HepG2 (cell line): ENCODE measurements around the gene CLASP1. TPM values are rescaled to one million over a fixed set of nuclear protein-coding genes. Genes with fewer than 3 reads are reported as not detected.

Source experiments
- ATAC-seq: fragments of 200-7000 bp; cut with Tn5 transposase; 3 replicates; pipeline ENCODE4 v1.9.1; 2020; ENCODE audit warnings: mild to moderate bottlenecking, moderate library complexity
- BruUV-seq: library from RNA; stranded (reverse); fragments of 400-500 nt; replicated peaks from 2 replicates; lab custom pipeline; 2021; lab: Mats Ljungman, UMichigan
- CTCF ChIA-PET: fragments of 300-600 bp; formaldehyde crosslinking; extraction: SDS; loops from one replicate; lab custom pipeline; 2021; ENCODE audit warnings: low total read pairs, inconsistent platforms, low intra/inter-chr PET ratio; lab: Yijun Ruan, JAX
- POLR2A ChIA-PET: fragments of 350-600 bp; sonication (Branson Sonifier 250); formaldehyde crosslinking; loops from one replicate; lab custom pipeline; 2020; ENCODE audit warnings: antibody characterized with exemption, inconsistent platforms; lab: Yijun Ruan, JAX
- DNase-seq: peaks from one replicate; pipeline ENCODE4 v3.0.0-alpha.2; 2015; ENCODE audit warnings: low spot score
- FAIRE-seq: peaks from 3 replicates; lab custom pipeline; 2011; peaks lifted over from hg19 to GRCh38; lab: Jason Lieb, UNC
- H2AFZ ChIP-seq: one replicate; pipeline ENCODE4 v1.6.1; 2011; ENCODE audit warnings: low read length, inconsistent platforms
- H3K27ac ChIP-seq: fragments of 300-600 bp; 3 replicates; pipeline ENCODE4 v1.8.0; 2011; ENCODE audit warnings: mixed run types, mild to moderate bottlenecking, mixed read lengths, low read length, inconsistent platforms; ENCODE audit not compliant: insufficient read depth; ENCODE audit errors: extremely low read length
- H3K27me3 ChIP-seq, 2 experiments: fragments of 200-600 bp in 1 of 2; 2 replicates in 1 of 2; 3 replicates in 1 of 2; pipeline versions ENCODE4 v1.6.0 to v1.8.0; 2011; ENCODE audit warnings: low read length in 2 of 2, mild to moderate bottlenecking in 2 of 2, moderate library complexity in 2 of 2, inconsistent platforms in 1 of 2; ENCODE audit not compliant: insufficient read depth in 2 of 2, control insufficient read depth in 1 of 2
- H3K36me3 ChIP-seq, 2 experiments: fragments of 200-600 bp in 1 of 2; replicated peaks in 1 of 2; 2 replicates in 1 of 2; 3 replicates in 1 of 2; pipeline versions ENCODE4 v1.5.1 to v1.8.0; 2011; ENCODE audit warnings: low read length in 2 of 2, inconsistent platforms in 1 of 2; ENCODE audit not compliant: insufficient read depth in 2 of 2, control insufficient read depth in 1 of 2
- H3K4me1 ChIP-seq: 2 replicates; pipeline ENCODE4 v1.5.1; 2012; ENCODE audit warnings: low read length, inconsistent platforms; ENCODE audit not compliant: insufficient read depth
- H3K4me2 ChIP-seq: 2 replicates; pipeline ENCODE4 v1.6.0; 2011; ENCODE audit warnings: low read depth, low read length, inconsistent platforms
- H3K4me3 ChIP-seq, 3 experiments: fragments of 200-600 bp in 1 of 3; sonication (generic), shearing (Covaris generic) in 1 of 3; replicated peaks in 1 of 3; 2 replicates each; pipeline ENCODE4 v1.5.1; 2011 to 2016; ENCODE audit warnings: low read length in 3 of 3, inconsistent platforms in 2 of 3, low read depth in 2 of 3, mild to moderate bottlenecking in 2 of 3, control low read depth in 1 of 3, mixed read lengths in 1 of 3; ENCODE audit not compliant: insufficient read depth in 1 of 3
- H3K79me2 ChIP-seq: one replicate; pipeline ENCODE4 v1.6.1; 2011; ENCODE audit warnings: low read length, inconsistent platforms; ENCODE audit not compliant: insufficient read depth
- H3K9ac ChIP-seq: 2 replicates; pipeline ENCODE4 v1.6.0; 2011; ENCODE audit warnings: mild to moderate bottlenecking, low read depth, low read length, inconsistent platforms; ENCODE audit not compliant: insufficient read depth
- H3K9me3 ChIP-seq: 2 replicates; pipeline ENCODE4 v1.5.1; 2012; ENCODE audit warnings: mild to moderate bottlenecking, low read length
- H4K20me1 ChIP-seq: 2 replicates; pipeline ENCODE4 v1.6.0; 2011; ENCODE audit warnings: inconsistent platforms, mild to moderate bottlenecking, low read length, moderate library complexity; ENCODE audit not compliant: insufficient read depth
- AKAP8 ChIP-seq: sonication (generic); formaldehyde crosslinking; IDR thresholded peaks from 2 replicates; pipeline ENCODE4 v1.5.1; 2020; ENCODE audit warnings: mild to moderate bottlenecking, missing genetic modification reagents
- ATAD3A ChIP-seq: sonication (generic); formaldehyde crosslinking; IDR thresholded peaks from 2 replicates; pipeline ENCODE4 v1.4.0; 2020; ENCODE audit warnings: missing genetic modification reagents
- HNF1B ChIP-seq: sonication (generic); formaldehyde crosslinking; IDR thresholded peaks from 2 replicates; pipeline ENCODE4 v1.5.1; 2020; ENCODE audit warnings: mild to moderate bottlenecking, moderate library complexity, missing genetic modification reagents
- HNRNPK ChIP-seq: fragments of 200-400 bp; formaldehyde crosslinking; IDR thresholded peaks from 2 replicates; pipeline ENCODE4 v1.6.1; 2018; ENCODE audit warnings: low read length, low read depth, moderate library complexity, mild to moderate bottlenecking; ENCODE audit not compliant: poor library complexity, severe bottlenecking
- JUN ChIP-seq: sonication (generic); formaldehyde crosslinking; IDR thresholded peaks from 2 replicates; pipeline ENCODE4 v1.4.0; 2020; ENCODE audit warnings: mild to moderate bottlenecking, missing genetic modification reagents
- KLF11 ChIP-seq: IDR thresholded peaks from 2 replicates; pipeline ENCODE4 v1.6.1; 2016; ENCODE audit warnings: missing compliant biosample characterization
- RAD51 ChIP-seq: fragments of 450-650 bp; IDR thresholded peaks from 2 replicates; pipeline ENCODE4 v1.6.1; 2016; ENCODE audit warnings: borderline replicate concordance
- RNF219 ChIP-seq: sonication (generic); formaldehyde crosslinking; IDR thresholded peaks from 2 replicates; pipeline ENCODE4 v1.5.0; 2020; ENCODE audit warnings: mild to moderate bottlenecking, missing genetic modification reagents
- SOX6 ChIP-seq, 2 experiments: fragments of 450-650 bp in 1 of 2; sonication (generic) in 1 of 2; formaldehyde crosslinking in 1 of 2; IDR thresholded peaks; 2 replicates each; pipeline versions ENCODE4 v1.4.0 to v1.6.1; 2017 to 2020; ENCODE audit warnings: antibody characterized with exemption in 1 of 2, mild to moderate bottlenecking in 1 of 2, missing genetic modification reagents in 1 of 2
- SRF ChIP-seq: IDR thresholded peaks from 2 replicates; pipeline ENCODE4 v1.6.1; 2011; ENCODE audit warnings: mild to moderate bottlenecking, low read depth, low read length, moderate library complexity
- U2AF1 ChIP-seq: fragments of 200-400 bp; formaldehyde crosslinking; optimal IDR thresholded peaks from 2 replicates; pipeline ENCODE3; 2017; ENCODE audit warnings: mild to moderate bottlenecking, low read depth, low read length
- ZNF101 ChIP-seq: sonication (generic); formaldehyde crosslinking; IDR thresholded peaks from 2 replicates; pipeline ENCODE4 v1.4.0; 2020; ENCODE audit warnings: mild to moderate bottlenecking, low read depth, missing genetic modification reagents, borderline replicate concordance
- ZNF629 ChIP-seq: sonication (generic); formaldehyde crosslinking; conservative IDR thresholded peaks from 2 replicates; pipeline ENCODE4 v1.5.0; 2020; ENCODE audit warnings: missing genetic modification reagents
- ZNF816 ChIP-seq: sonication (generic); formaldehyde crosslinking; IDR thresholded peaks from 2 replicates; pipeline ENCODE4 v1.8.0; 2022; ENCODE audit warnings: missing genetic modification reagents, mild to moderate bottlenecking, borderline replicate concordance
- WGBS: methylation state at CpG from one replicate; pipeline ENCODE4 v1.1.6; 2017; ENCODE audit warnings: low lambda C conversion rate; 5-methylcytosine and 5-hydroxymethylcytosine counted together
- in situ Hi-C: cut with HindIII; loops from 2 replicates; pipeline ENCODE4 v1.10.0; 2017; ENCODE audit warnings: low pct_unique_long_range_greater_than_20kb; ENCODE audit not compliant: extremely low pct_ligation_motif_present
- intact Hi-C: fragments of 100-400 bp; cut with micrococcal nuclease; formaldehyde crosslinking; loops from one replicate; pipeline ENCODE4 v1.10.0; 2022; ENCODE audit not compliant: unreplicated experiment
- polyA plus RNA-seq, 8 experiments: library from polyadenylated mRNA; depleted of rRNA in 3 of 8; stranded (reverse) in 7 of 8; unstranded in 1 of 8; fragments of >200 nt; fragmentation: Illumina TruSeq in 4 of 8; extraction: Trizol in 4 of 8; gene quantifications; 2 replicates each; pipeline versions ENCODE4 v1.2.1 to v1.2.3, GENCODE V29; 2011 to 2016; ENCODE audit warnings: low read depth in 4 of 8, missing spikeins in 1 of 8, mixed read lengths in 1 of 8; ENCODE audit not compliant: insufficient read depth in 1 of 8
- total RNA-seq, 5 experiments: library from RNA; depleted of rRNA; stranded (reverse); fragments of >200 nt; fragmentation: Illumina TruSeq; extraction: Trizol; gene quantifications; 2 replicates each; pipeline ENCODE4 v1.2.3, GENCODE V29; 2016; ENCODE audit warnings: low read depth in 1 of 5

The CLASP1 gene
- total and polyA plus RNA-seq, 2 of the 13 experiments (the other 11 are each of a cell fraction or from before 2014, with no cell fraction given) = 11.7 to 47.9 TPM

GRCh38 chr2:121349721-121350401, 299.4 kb downstream of the CLASP1 start:
- no peak overlapping the region for H3K4me3 ChIP-seq
- in situ Hi-C loops (loop anchor here (10.0 kb wide), 1 partner anchor 255 kb away; no protein-coding TSS in a partner anchor), intact Hi-C loops (no loop called here)
- no TSS peak for BruUV-seq
- CTCF ChIA-PET = no interaction called here
- no peaks in the 10 kb centered on the region for H3K79me2 ChIP-seq
- no peak overlapping the region for H3K9ac ChIP-seq
- H4K20me1 ChIP-seq = no peaks in the 10 kb centered on the region
- H3K27me3 ChIP-seq = no peaks in the 10 kb centered on the region
- POLR2A ChIA-PET = no interaction called here
- peaks cover 64 to 94% of the 10 kb centered on the region in 2 experiments for H3K36me3 ChIP-seq
- H2AFZ ChIP-seq = no peak overlapping the region
- no peak overlapping the region for H3K4me2 ChIP-seq
- no peak for TF ChIP-seq JUN (CRISPR knock-in tag)
- TF ChIP-seq AKAP8 (CRISPR knock-in tag) = no peak
- no peak for TF ChIP-seq HNRNPK
- no peak for TF ChIP-seq SRF
- TF ChIP-seq ATAD3A (CRISPR knock-in tag) = no peak
- TF ChIP-seq KLF11 (CRISPR knock-in tag) = no peak
- TF ChIP-seq ZNF816 (CRISPR knock-in tag) = no peak
- 96% methylated on average over 4 of the region's 4 CpGs for WGBS
- ATAC-seq (no peak), DNase-seq (no peak), FAIRE-seq (no peak)
- no peaks in the 10 kb centered on the region for H3K4me1 ChIP-seq
- no peaks in the 10 kb centered on the region for H3K9me3 ChIP-seq
- no peak overlapping the region for H3K27ac ChIP-seq

GRCh38 chr2:121348128-121348740, 301.0 kb downstream of the CLASP1 start:
- ATAC-seq = no peak
- intact Hi-C loops (no loop called here), in situ Hi-C loops (no loop called here)
- no peak for FAIRE-seq
- H3K4me1 ChIP-seq = no peaks in the 10 kb centered on the region
- H3K36me3 ChIP-seq = peaks cover 55 to 77% of the 10 kb centered on the region in 2 experiments
- no peak overlapping the region for H3K4me2 ChIP-seq
- CTCF ChIA-PET = no interaction called here
- DNase-seq = no peak
- no TSS peak for BruUV-seq
- H3K27me3 ChIP-seq = no peaks in the 10 kb centered on the region
- WGBS = 98% methylated on average over 14 of the region's 15 CpGs
- H3K9me3 ChIP-seq = no peaks in the 10 kb centered on the region
- H3K27ac ChIP-seq = no peak overlapping the region
- no peak overlapping the region for H3K4me3 ChIP-seq
- H2AFZ ChIP-seq = no peak overlapping the region
- H3K79me2 ChIP-seq = no peaks in the 10 kb centered on the region
- no peaks in the 10 kb centered on the region for H4K20me1 ChIP-seq
- H3K9ac ChIP-seq = no peak overlapping the region
- TF ChIP-seq ZNF629 (no peak), SOX6 (IDR thresholded peaks at IDR 0.05) (no peak), SOX6 (CRISPR knock-in tag; IDR thresholded peaks at IDR 0.05) (no peak), RNF219 (CRISPR knock-in tag) (no peak), RAD51 (no peak), HNF1B (no peak), ZNF101 (CRISPR knock-in tag) (no peak), U2AF1 (no peak)
- POLR2A ChIA-PET = no interaction called here
